ENCODE measurements around the gene PFKFB4.

DNA sequence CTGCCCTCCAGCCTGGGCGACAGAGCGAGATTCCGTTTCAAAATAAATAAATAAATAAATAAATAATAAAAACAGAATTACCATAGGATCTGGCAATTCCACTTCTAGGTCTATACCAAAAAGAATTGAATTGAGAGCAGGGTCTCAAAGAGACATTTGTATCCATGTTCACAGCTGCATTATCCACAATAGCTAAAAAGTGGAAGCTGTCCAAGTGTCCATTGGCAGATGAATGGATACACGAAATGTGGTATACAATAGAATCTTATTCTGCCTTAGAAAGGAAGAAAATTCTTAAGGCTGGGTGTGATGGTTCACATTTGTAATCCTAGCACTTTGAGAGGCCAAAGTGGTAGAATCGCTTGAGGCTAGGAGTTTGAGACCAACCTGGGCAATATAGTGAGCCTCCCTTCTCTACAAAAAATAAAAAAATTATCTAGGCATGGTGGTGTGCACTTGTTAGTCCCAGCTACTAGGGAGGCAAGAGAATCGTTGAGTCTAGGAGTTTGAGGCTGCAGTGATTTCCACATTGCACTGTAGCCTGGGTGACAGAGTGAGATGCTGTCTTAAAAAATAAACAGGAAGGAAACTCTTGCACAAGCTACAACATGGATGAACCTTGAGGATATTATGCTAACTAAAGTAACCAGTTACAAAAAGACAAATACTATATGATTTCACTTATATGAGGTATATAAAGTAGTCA, 24.2 kb downstream of the PFKFB4 start:
- TF ChIP-seq CHD2 (IDR thresholded peaks at IDR 0.05; ENCODE audit: borderline replicate concordance, low read depth, low read length) (no peak), POLR2AphosphoS5 (IDR thresholded peaks at IDR 0.05; ENCODE audit: low read length) (no peak)
